Measurements from ENCODE around the gene GABARAPL1. TPM values are rescaled to one million over a fixed set of nuclear protein-coding genes. Genes with fewer than 3 reads are reported as not detected.

Gene GABARAPL1
- total RNA-seq, 1 experiment from 2014 or later: 54.8 TPM

DNA sequence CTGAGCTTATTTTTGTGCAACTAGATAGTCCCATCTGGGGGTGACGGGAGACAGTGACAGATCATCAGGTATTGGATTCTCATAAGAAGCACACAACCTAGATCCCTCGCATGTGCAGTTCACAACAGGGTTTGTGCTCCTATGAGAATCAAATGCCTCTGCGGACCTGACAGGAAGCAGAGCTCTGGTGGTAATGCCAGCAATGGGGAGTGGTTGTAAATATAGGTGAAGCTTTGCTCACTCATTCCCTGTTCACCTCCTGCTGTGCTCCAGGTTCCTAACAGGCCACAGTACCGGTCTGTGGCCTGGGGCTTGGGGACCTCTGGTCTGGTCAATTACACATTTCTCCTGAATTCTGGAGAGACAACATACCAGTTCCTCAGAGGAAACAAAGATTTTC is 39.0 kb downstream of the GABARAPL1 start:
- CTCF ChIA-PET: interaction anchor here (0.5 kb wide), 1 partner anchor 309 kb away, joined by 3 read pairs; no protein-coding TSS in a partner anchor
- BruUV-seq (replicated peaks): no TSS peak
- Mint-ChIP-seq H3K4me3 (ENCODE audit: low read depth, unreplicated experiment) (no peak overlapping the region), H3K4me1 (ENCODE audit: low read depth, unreplicated experiment) (no peaks in the 10 kb centered on the region), H3K27me3 (ENCODE audit: unreplicated experiment) (no peaks in the 10 kb centered on the region), H3K27ac (ENCODE audit: unreplicated experiment) (no peak overlapping the region), H3K9me3 (ENCODE audit: low read depth, unreplicated experiment) (no peaks in the 10 kb centered on the region), H3K36me3 (ENCODE audit: insufficient read depth, unreplicated experiment) (no peaks in the 10 kb centered on the region)
- TF ChIP-seq, protein P1, sequence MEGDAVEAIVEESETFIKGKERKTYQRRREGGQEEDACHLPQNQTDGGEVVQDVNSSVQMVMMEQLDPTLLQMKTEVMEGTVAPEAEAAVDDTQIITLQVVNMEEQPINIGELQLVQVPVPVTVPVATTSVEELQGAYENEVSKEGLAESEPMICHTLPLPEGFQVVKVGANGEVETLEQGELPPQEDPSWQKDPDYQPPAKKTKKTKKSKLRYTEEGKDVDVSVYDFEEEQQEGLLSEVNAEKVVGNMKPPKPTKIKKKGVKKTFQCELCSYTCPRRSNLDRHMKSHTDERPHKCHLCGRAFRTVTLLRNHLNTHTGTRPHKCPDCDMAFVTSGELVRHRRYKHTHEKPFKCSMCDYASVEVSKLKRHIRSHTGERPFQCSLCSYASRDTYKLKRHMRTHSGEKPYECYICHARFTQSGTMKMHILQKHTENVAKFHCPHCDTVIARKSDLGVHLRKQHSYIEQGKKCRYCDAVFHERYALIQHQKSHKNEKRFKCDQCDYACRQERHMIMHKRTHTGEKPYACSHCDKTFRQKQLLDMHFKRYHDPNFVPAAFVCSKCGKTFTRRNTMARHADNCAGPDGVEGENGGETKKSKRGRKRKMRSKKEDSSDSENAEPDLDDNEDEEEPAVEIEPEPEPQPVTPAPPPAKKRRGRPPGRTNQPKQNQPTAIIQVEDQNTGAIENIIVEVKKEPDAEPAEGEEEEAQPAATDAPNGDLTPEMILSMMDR (IDR thresholded peaks at IDR 0.05; ENCODE audit: unreplicated experiment): no peak
- no peak for DNase-seq
- intact Hi-C loops (cut with micrococcal nuclease; ENCODE audit: unreplicated experiment): no loop called here

DNA sequence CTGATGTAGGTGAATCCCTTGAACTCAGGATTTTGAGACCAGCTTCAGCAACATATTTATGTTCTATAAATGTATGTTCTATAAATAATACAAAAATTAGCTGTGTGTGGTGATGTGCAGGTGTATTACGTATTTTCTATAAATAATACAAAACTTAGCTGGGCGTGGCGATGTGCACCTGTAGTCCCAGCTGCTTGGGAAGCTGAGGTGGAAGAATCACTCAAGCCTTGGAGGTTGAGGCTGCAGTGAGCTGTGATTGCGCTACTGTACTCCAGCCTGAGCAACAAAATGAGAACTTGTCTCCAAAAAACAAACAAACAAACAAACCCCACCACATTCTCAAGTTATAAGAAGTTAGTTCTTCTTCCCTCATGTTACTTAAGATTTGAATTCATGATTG is 39.5 kb downstream of the GABARAPL1 start:
- TF ChIP-seq, protein P1 (IDR thresholded peaks at IDR 0.05; ENCODE audit: unreplicated experiment): no peak

DNA sequence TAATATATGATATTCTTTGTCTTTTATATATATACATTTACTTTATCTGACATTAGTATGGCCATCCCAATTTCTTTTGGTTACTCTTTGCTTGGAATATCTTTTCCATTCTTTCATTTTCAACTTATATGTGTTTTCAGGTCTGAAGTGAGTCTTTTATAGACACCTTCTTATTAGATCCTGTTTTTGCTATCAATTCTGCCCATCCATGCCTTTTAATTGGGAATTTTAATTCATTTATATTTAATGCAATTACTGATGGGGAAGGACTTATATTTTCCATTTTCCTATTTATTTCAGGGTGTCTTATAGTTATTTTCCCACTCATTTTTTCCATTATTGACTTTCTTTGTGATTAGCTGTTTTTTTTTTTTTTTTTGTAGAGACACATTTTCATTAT is 43.4 kb downstream of the GABARAPL1 start:
- CTCF ChIA-PET: no interaction called here
- Mint-ChIP-seq H3K36me3 (ENCODE audit: insufficient read depth, unreplicated experiment) (no peaks in the 10 kb centered on the region), H3K27ac (ENCODE audit: unreplicated experiment) (no peak overlapping the region), H3K27me3 (ENCODE audit: unreplicated experiment) (no peaks in the 10 kb centered on the region), H3K4me3 (ENCODE audit: low read depth, unreplicated experiment) (no peak overlapping the region), H3K4me1 (ENCODE audit: low read depth, unreplicated experiment) (no peaks in the 10 kb centered on the region), H3K9me3 (ENCODE audit: low read depth, unreplicated experiment) (no peaks in the 10 kb centered on the region)
- DNase-seq: no peak
- BruUV-seq (replicated peaks): no TSS peak
- TF ChIP-seq, protein P1 (IDR thresholded peaks at IDR 0.05; ENCODE audit: unreplicated experiment): no peak
- intact Hi-C loops (cut with micrococcal nuclease; ENCODE audit: unreplicated experiment): no loop called here

More for the DNA sequence above, 39.5 kb downstream of the GABARAPL1 start:
- Mint-ChIP-seq H3K27ac (ENCODE audit: unreplicated experiment) (no peak overlapping the region), H3K36me3 (ENCODE audit: insufficient read depth, unreplicated experiment) (no peaks in the 10 kb centered on the region), H3K4me1 (ENCODE audit: low read depth, unreplicated experiment) (no peaks in the 10 kb centered on the region), H3K4me3 (ENCODE audit: low read depth, unreplicated experiment) (no peak overlapping the region), H3K9me3 (ENCODE audit: low read depth, unreplicated experiment) (no peaks in the 10 kb centered on the region), H3K27me3 (ENCODE audit: unreplicated experiment) (no peaks in the 10 kb centered on the region)
- CTCF ChIA-PET: interaction anchor here (0.5 kb wide), 1 partner anchor 308 kb away, joined by 3 read pairs; no protein-coding TSS in a partner anchor
- no TSS peak for BruUV-seq (replicated peaks)
- no peak for DNase-seq
- intact Hi-C loops (cut with micrococcal nuclease; ENCODE audit: unreplicated experiment): no loop called here

DNA sequence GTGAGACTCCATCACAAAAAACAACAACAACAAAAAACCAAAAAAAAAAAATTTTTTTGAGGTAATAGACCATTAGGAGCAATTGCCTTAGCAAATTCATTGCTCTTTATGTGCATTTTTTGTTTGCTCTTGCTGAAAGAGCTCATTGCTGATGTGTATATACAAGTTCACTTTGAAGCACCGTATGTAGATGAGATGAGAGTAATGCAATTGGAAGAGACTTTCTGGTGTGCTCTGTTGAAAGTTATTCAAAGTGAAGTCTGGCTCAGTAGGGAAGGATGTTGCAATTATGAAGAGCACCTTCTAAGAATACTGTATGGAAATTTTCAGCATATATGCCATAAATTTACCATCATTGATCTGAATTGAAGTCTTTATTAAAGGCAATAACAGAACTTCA is 48.2 kb downstream of the GABARAPL1 start:
- Mint-ChIP-seq H3K4me1 (ENCODE audit: low read depth, unreplicated experiment) (no peaks in the 10 kb centered on the region), H3K27me3 (ENCODE audit: unreplicated experiment) (no peaks in the 10 kb centered on the region), H3K36me3 (ENCODE audit: insufficient read depth, unreplicated experiment) (no peaks in the 10 kb centered on the region), H3K9me3 (ENCODE audit: low read depth, unreplicated experiment) (no peaks in the 10 kb centered on the region), H3K27ac (ENCODE audit: unreplicated experiment) (no peak overlapping the region), H3K4me3 (ENCODE audit: low read depth, unreplicated experiment) (no peak overlapping the region)
- TF ChIP-seq, protein P1 (IDR thresholded peaks at IDR 0.05; ENCODE audit: unreplicated experiment): no peak
- DNase-seq: no peak
- no TSS peak for BruUV-seq (replicated peaks)
- intact Hi-C loops (cut with micrococcal nuclease; ENCODE audit: unreplicated experiment): no loop called here
- CTCF ChIA-PET: no interaction called here

All from Calu3 (cell line).